ENCODE data around the gene GPR35. TPM values are rescaled to one million over a fixed set of nuclear protein-coding genes. Genes with fewer than 3 reads are reported as not detected.
A peak's percentile ranks its signal among the peaks of the same experiment; 100 is the strongest.

The GPR35 gene
- polyA plus RNA-seq, 1 of the 3 experiments (the other 2 are of a cell fraction) = 1.2 TPM

DNA sequence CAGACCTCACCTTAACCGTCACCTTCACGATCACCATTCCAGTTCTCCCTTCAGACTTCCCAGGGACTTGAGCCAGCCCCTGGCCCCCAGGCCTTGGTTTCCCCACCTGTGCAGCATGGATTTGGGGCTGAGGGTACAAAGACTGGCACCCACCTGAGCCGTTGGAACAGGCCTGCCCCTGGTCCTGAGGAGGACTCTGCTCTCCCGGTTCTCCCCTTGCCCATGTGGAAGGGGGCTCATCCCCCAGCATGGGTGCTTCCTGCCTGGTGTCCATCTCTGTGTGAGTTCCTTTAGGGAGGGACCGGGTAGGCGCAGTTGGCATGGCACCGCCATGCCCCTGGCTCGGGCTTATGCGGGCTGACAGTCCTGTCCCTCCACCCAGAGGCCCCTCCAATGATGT lies 10.9 kb upstream of the GPR35 start:
- no peaks in the 10 kb centered on the region for H3F3A ChIP-seq (replicated peaks; ENCODE audit: insufficient read depth)
- no peaks in the 10 kb centered on the region for H3K9me2 ChIP-seq
- H3K4me2 ChIP-seq = no peak overlapping the region
- TF ChIP-seq, protein P1, sequence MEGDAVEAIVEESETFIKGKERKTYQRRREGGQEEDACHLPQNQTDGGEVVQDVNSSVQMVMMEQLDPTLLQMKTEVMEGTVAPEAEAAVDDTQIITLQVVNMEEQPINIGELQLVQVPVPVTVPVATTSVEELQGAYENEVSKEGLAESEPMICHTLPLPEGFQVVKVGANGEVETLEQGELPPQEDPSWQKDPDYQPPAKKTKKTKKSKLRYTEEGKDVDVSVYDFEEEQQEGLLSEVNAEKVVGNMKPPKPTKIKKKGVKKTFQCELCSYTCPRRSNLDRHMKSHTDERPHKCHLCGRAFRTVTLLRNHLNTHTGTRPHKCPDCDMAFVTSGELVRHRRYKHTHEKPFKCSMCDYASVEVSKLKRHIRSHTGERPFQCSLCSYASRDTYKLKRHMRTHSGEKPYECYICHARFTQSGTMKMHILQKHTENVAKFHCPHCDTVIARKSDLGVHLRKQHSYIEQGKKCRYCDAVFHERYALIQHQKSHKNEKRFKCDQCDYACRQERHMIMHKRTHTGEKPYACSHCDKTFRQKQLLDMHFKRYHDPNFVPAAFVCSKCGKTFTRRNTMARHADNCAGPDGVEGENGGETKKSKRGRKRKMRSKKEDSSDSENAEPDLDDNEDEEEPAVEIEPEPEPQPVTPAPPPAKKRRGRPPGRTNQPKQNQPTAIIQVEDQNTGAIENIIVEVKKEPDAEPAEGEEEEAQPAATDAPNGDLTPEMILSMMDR (IDR thresholded peaks at IDR 0.05) = no peak
- TF ChIP-seq, protein P2, sequence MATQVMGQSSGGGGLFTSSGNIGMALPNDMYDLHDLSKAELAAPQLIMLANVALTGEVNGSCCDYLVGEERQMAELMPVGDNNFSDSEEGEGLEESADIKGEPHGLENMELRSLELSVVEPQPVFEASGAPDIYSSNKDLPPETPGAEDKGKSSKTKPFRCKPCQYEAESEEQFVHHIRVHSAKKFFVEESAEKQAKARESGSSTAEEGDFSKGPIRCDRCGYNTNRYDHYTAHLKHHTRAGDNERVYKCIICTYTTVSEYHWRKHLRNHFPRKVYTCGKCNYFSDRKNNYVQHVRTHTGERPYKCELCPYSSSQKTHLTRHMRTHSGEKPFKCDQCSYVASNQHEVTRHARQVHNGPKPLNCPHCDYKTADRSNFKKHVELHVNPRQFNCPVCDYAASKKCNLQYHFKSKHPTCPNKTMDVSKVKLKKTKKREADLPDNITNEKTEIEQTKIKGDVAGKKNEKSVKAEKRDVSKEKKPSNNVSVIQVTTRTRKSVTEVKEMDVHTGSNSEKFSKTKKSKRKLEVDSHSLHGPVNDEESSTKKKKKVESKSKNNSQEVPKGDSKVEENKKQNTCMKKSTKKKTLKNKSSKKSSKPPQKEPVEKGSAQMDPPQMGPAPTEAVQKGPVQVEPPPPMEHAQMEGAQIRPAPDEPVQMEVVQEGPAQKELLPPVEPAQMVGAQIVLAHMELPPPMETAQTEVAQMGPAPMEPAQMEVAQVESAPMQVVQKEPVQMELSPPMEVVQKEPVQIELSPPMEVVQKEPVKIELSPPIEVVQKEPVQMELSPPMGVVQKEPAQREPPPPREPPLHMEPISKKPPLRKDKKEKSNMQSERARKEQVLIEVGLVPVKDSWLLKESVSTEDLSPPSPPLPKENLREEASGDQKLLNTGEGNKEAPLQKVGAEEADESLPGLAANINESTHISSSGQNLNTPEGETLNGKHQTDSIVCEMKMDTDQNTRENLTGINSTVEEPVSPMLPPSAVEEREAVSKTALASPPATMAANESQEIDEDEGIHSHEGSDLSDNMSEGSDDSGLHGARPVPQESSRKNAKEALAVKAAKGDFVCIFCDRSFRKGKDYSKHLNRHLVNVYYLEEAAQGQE (IDR thresholded peaks at IDR 0.05; ENCODE audit: low read depth, low read length) = no peak
- TF ChIP-seq CHD2 (IDR thresholded peaks at IDR 0.05; ENCODE audit: low read length, partially characterized antibody) = no peak
- TF ChIP-seq POLR2AphosphoS5 (IDR thresholded peaks at IDR 0.05; ENCODE audit: low read depth, low read length) = no peak
- no peak for TF ChIP-seq JUND (IDR thresholded peaks at IDR 0.05)
- no peak for TF ChIP-seq TAF1 (IDR thresholded peaks at IDR 0.05; ENCODE audit: borderline replicate concordance, low read depth, low read length)
- TF ChIP-seq EZH2phosphoT487 (IDR thresholded peaks at IDR 0.05; ENCODE audit: borderline replicate concordance, low read depth) = no peak
- TF ChIP-seq RFX5 (IDR thresholded peaks at IDR 0.05; ENCODE audit: low read length) = no peak
- TF ChIP-seq, protein P3, sequence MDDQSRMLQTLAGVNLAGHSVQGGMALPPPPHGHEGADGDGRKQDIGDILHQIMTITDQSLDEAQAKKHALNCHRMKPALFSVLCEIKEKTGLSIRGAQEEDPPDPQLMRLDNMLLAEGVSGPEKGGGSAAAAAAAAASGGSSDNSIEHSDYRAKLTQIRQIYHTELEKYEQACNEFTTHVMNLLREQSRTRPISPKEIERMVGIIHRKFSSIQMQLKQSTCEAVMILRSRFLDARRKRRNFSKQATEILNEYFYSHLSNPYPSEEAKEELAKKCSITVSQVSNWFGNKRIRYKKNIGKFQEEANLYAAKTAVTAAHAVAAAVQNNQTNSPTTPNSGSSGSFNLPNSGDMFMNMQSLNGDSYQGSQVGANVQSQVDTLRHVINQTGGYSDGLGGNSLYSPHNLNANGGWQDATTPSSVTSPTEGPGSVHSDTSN (IDR thresholded peaks at IDR 0.05) = no peak
- DNase-seq = no peak
- no peak overlapping the region for H3K27ac ChIP-seq (ENCODE audit: low read depth in 2 of 2, low read length in 1 of 2)
- H3K27me3 ChIP-seq (ENCODE audit: insufficient read depth) = no peaks in the 10 kb centered on the region
- CTCF ChIA-PET = interaction anchor here (0.9 kb wide), 1 partner anchor 10 kb away, joined by 4 read pairs; no protein-coding TSS in a partner anchor
- POLR2A ChIA-PET = no interaction called here
- no peaks in the 10 kb centered on the region for H3K9me3 ChIP-seq
- H3K9ac ChIP-seq = no peak overlapping the region
- no peak overlapping the region for H2AFZ ChIP-seq (ENCODE audit: low read depth)
- peaks cover 0 to 14% of the 10 kb centered on the region in 2 experiments; a peak in 2 of 4 replicates for H3K4me1 ChIP-seq (ENCODE audit: control insufficient read depth in 1 of 2, insufficient read depth in 2 of 2, low read depth in 1 of 2, low read length in 1 of 2)
- no peak overlapping the region for H3K4me3 ChIP-seq (ENCODE audit: low read depth in 2 of 2, low read length in 1 of 2)
- no peaks in the 10 kb centered on the region for H3K36me3 ChIP-seq (replicated peaks in 1 of 2; ENCODE audit: control insufficient read depth in 1 of 2, insufficient read depth in 2 of 2, low read length in 1 of 2)
- 83% methylated on average over 5 of the region's 9 CpGs for WGBS (ENCODE audit: low lambda C conversion rate)
- no peaks in the 10 kb centered on the region for H4K20me1 ChIP-seq (ENCODE audit: insufficient read depth)
- H3K79me2 ChIP-seq (ENCODE audit: insufficient read depth) = no peaks in the 10 kb centered on the region

DNA sequence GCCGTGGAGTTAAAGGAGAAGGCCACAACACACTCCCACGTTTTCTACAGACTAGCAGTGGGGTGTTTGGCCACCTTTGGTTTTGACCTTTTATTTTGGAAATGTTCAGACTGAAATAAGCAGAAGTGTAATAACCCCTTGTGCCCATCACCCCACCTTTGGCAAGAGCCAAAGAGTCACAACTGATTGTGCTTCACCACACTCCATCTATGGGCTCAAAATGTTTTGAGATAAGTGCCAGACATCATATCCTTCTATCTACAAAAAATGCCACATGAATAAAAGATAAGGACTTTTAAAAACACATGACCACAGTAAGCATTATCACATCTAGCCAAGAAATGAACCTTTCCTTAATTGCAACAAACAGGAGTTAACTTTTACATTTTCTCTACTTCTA lies 9.9 kb upstream of the GPR35 start:
- H3K9me2 ChIP-seq = no peaks in the 10 kb centered on the region
- WGBS (ENCODE audit: low lambda C conversion rate) = 45% methylated on average over 2 of the region's 2 CpGs
- ChIA-PET POLR2A (no interaction called here), CTCF (no interaction called here)
- H3K36me3 ChIP-seq (replicated peaks in 1 of 2; ENCODE audit: control insufficient read depth in 1 of 2, insufficient read depth in 2 of 2, low read length in 1 of 2) = no peaks in the 10 kb centered on the region
- peak overlapping the region in 1 of 2 experiments; percentile 73; a peak in 2 of 4 replicates for H3K27ac ChIP-seq (ENCODE audit: low read depth in 2 of 2, low read length in 1 of 2)
- no peaks in the 10 kb centered on the region for H3K9me3 ChIP-seq
- no peaks in the 10 kb centered on the region for H3F3A ChIP-seq (replicated peaks; ENCODE audit: insufficient read depth)
- no peaks in the 10 kb centered on the region for H3K79me2 ChIP-seq (ENCODE audit: insufficient read depth)
- H3K27me3 ChIP-seq (ENCODE audit: insufficient read depth) = no peaks in the 10 kb centered on the region
- no peak overlapping the region for H3K9ac ChIP-seq
- no peak for DNase-seq
- no peak overlapping the region for H3K4me2 ChIP-seq
- H2AFZ ChIP-seq (ENCODE audit: low read depth) = no peak overlapping the region
- peaks cover 0 to 14% of the 10 kb centered on the region in 2 experiments; a peak in 2 of 4 replicates for H3K4me1 ChIP-seq (ENCODE audit: control insufficient read depth in 1 of 2, insufficient read depth in 2 of 2, low read depth in 1 of 2, low read length in 1 of 2)
- H3K4me3 ChIP-seq (ENCODE audit: low read depth in 2 of 2, low read length in 1 of 2) = no peak overlapping the region
- H4K20me1 ChIP-seq (ENCODE audit: insufficient read depth) = no peaks in the 10 kb centered on the region
- TF ChIP-seq EP300 (IDR thresholded peaks at IDR 0.05; ENCODE audit: borderline replicate concordance in 1 of 2, low read depth in 1 of 2, low read length in 1 of 2) (no peak), ELF1 (IDR thresholded peaks at IDR 0.05) (no peak), JUND (IDR thresholded peaks at IDR 0.05) (no peak), RAD21 (IDR thresholded peaks at IDR 0.05; ENCODE audit: low read length) (no peak), SIN3A (IDR thresholded peaks at IDR 0.05; ENCODE audit: borderline replicate concordance, low read depth, low read length) (no peak), FOXM1 (IDR thresholded peaks at IDR 0.05; ENCODE audit: low read depth) (no peak), RFX5 (IDR thresholded peaks at IDR 0.05; ENCODE audit: low read length) (no peak), TEAD4 (IDR thresholded peaks at IDR 0.05; ENCODE audit: borderline replicate concordance, insufficient read depth) (no peak), GABPA (IDR thresholded peaks at IDR 0.05; ENCODE audit: low read depth) (no peak), FOSL2 (IDR thresholded peaks at IDR 0.05; ENCODE audit: borderline replicate concordance, low read depth) (no peak), NFIC (IDR thresholded peaks at IDR 0.05; ENCODE audit: borderline replicate concordance) (no peak)
- TF ChIP-seq, protein P3 (IDR thresholded peaks at IDR 0.05) = no peak

Data from SK-N-SH (cell line).